Measurements from ENCODE around the gene ZNF579.

ZNF579 gene

DNA sequence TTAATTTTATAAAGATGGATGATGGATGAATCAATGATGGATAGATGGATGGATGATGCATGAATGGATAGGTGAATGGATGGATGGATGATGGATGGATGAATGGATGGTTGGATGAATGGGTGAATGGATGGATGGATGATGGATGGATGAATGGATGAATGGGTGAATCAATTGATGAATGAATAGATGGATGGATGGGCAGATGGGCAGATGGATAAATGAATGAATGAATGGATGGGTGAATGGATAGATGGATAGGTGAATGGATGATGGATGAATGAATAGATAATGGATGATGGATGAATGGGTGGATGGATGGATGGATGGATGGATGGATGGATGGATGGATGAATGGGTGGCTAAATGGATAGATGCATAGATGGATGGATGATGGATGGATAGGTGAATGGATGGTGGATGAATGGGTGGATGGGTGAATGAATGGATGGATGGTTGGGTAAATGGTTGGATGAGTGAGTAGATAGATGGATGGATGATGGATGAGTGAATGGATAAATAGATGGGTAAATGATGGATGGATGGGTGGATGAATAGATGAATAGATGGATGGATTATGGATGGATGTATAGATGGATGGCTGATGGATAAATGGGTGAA lies 12.8 kb downstream of the ZNF579 start:
- no peak for DNase-seq (ENCODE audit: low read depth)

GRCh38 chr19:55566823-55567222 lies 13.8 kb downstream of the ZNF579 start:
- DNase-seq (ENCODE audit: low read depth) = no peak

GRCh38 chr19:55563261-55563690 lies 17.4 kb downstream of the ZNF579 start:
- no peak for DNase-seq (ENCODE audit: low read depth)

DNA sequence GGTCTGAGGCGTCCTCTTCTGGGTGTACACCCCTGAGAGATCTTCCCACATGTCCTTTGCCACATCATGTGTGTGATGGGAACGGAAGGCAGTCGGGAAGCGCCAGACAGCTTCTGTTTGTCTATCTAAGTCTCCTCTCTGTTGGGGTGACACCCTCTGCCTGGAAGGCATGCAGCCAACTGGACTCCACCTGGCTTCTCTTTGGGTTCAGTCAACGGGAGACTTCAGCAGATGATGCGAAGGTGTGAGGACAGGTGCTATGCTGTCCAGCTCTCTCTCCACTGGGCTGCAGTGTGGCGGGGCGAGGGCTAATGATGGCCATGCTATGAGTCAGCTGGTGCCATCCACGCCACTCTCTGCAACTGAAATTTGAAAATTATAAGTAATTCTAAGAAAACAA lies 21.0 kb downstream of the ZNF579 start:
- no peak for DNase-seq (ENCODE audit: low read depth)

DNA sequence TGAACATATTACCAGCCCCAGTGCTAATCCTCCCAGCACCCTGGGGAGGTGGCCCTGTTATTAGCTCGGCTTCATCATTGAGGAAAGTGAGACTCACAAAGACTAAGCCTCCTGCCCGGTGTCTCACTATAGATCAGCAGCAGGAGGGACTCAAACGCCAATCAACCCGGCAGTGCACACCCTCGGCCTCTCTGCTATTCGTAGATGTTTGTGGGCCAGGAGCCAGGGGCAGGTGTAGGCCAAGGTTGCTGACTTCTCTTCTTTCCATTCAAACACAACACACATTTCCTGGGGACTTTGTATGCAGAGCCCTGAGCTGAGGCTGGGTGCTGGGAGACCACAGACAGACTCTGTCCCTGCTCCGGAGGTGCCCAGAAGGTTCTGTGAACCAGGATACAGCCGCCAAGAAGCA lies 25.9 kb downstream of the ZNF579 start:
- no peak for DNase-seq (ENCODE audit: low read depth)

- no peak for DNase-seq (ENCODE audit: low read depth)
Observed at GRCh38 chr19:55554302-55554701, 26.3 kb downstream of the ZNF579 start.

DNA sequence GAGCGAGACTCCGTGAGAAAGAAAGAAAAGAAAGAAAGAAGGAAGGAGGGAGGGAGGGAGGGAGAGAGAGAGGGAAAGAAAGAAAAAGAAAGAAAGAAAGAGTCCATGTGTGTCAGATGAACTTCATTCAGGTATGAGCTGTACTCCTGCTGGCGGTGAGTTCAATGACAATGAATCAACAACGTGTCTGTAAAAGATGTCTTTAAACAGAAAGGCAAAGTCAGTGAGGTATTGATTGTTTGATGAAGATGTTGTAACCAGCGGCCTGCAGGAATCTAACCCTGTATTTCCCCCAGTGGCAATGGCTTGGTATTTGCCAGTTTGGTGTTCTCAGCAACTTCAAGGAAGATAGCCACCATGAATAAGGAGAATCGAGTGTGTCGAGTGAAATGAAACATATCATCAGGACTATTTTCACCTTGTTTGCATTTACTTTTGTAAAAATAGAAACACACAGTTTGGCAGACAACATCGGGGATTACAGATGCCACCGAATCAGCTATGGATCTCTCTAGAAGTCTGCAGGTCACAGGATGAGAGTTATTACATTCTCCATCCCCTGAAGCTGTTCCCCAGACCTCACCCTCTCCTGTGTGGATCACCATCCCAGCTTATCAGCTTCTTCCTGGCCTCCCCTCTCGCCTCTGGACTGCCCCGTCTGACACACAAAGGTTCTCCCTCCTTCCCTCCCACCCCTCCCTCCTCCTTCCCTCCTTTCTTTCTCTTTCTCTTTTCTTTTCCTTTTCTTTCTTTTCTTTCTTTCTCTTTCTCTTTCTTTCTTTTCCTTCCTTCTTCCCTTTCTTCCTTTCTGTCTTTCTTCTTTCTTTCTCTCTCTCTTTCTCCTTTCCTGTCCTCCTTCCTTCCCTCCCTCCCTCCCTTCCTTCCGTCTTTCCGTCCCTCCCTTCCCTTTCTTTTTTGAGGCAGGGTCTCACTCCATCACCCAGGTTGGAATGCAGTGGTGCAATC lies 27.1 kb downstream of the ZNF579 start:
- no peak for DNase-seq (ENCODE audit: low read depth)

GRCh38 chr19:55552620-55553019 lies 28.0 kb downstream of the ZNF579 start:
- DNase-seq (ENCODE audit: low read depth) = no peak

GRCh38 chr19:55552206-55552605 lies 28.4 kb downstream of the ZNF579 start:
- DNase-seq (ENCODE audit: low read depth) = no peak

DNA sequence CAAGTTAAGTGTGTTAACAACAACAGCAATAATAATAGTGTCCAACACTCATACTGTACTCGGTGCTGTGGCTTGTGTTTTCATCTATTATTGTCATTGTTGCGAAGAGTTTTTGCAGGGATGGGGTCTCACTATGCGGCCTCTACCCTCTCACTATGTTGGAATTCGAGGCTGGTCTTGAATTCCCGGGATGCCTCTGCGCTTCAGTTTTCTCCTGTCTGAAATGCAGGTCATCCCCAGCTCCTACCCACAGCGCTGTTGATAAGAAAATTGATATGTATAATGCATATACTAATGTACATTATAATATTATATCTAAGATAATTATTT lies 30.4 kb downstream of the ZNF579 start:
- no peak for DNase-seq (ENCODE audit: low read depth)

GRCh38 chr19:55549500-55550320 lies 30.9 kb downstream of the ZNF579 start:
- no peak for DNase-seq (ENCODE audit: low read depth)

GRCh38 chr19:55546822-55547614 lies 33.6 kb downstream of the ZNF579 start:
- no peak for DNase-seq (ENCODE audit: low read depth)

GRCh38 chr19:55546011-55546410 lies 34.6 kb downstream of the ZNF579 start:
- DNase-seq (ENCODE audit: low read depth) = no peak

- no peak for DNase-seq (ENCODE audit: low read depth)
Observed at GRCh38 chr19:55545443-55545842, 35.2 kb downstream of the ZNF579 start, which contains the start of gene SBK3. SBK3 (minus strand) TSS chr19:55545543; CDS start chr19:55545543, 0 bp downstream.

- no peak for DNase-seq (ENCODE audit: low read depth)
Observed at GRCh38 chr19:55544776-55545439, 35.7 kb downstream of the ZNF579 start.

DNA sequence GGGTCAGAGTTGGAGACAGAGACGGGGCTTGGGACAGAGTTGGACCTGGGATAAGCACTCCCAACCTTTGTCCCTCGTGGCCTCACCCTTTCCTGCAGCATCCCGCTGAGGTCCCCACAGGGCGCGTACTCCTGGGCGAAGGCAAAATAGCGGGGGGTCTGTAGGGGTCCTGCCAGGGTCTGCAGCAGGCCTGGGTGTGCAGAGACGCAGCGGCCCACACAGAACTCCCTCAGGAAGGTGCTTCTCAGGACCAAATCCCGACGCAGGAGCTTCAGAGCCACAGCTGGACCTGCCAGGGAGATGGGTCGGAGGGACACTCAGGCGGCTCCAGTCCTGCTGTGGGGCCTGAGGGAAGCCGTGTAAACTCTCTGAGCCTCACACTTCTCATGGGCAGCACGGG lies 36.6 kb downstream of the ZNF579 start:
- DNase-seq (ENCODE audit: low read depth) = no peak

DNA sequence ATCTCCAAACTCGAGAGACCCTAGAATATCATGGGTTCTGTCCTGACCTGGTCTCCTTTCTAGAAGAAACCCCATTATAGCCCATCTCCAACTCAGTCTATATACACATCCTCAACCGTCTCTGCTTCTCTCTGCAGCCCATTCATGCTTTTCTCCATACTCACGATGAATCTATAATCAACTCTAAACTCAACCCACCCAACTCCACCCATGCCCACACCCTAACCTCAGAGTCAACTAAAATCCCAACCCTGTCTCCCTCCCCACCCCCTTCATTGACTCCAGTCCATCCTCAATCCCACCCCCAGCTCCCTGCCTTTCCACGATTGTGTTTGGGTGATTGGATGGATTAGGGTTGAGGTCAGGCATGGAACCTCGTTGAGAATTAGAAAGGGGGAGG lies 37.1 kb downstream of the ZNF579 start:
- no peak for DNase-seq (ENCODE audit: low read depth)

DNA sequence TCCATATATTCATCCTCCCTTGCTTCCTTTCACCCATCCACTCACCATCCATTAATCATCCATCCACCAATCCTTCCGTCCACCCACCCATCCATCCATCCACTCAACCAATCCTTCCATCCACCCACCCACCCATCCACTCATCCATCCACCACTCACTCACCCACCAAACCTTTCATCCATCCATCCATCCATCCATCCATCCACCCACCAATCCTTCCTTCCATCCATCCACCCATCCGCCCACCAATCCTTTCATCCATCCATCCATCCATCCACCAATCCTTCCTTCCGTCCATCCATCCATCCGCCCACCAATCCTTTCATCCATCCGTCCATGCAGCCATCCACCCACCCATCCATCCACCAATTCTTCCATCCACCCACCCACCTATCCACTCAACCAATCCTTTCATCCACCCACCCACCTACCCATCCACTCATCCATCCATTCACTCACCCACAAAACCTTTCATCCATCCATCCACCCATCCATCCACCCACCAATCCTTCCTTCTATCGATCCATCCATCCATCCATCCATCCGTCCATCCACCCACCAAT lies 38.3 kb downstream of the ZNF579 start:
- no peak for DNase-seq (ENCODE audit: low read depth)

GRCh38 chr19:55541091-55541490 lies 39.6 kb downstream of the ZNF579 start:
- no peak for DNase-seq (ENCODE audit: low read depth)

DNA sequence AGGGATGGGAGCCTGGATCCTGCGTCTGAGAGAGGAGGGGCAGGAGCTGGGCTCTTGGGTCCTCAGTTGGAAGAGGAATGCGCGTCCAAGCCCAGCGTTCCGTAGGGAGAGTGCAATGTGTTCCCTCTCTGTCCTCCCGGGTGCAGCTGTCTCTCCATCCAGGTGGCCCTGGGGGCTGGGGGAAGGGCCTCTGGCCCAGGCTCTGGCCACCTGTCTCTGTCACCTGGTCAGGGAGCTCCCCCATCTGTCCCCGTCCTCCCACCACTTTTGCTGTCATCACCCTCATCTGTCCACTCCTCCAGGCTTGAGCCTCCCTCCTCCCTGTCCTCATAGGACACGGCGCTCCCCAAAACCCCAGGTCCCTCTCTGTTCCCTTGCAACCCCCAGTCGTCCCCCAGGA lies 40.0 kb downstream of the ZNF579 start:
- DNase-seq (ENCODE audit: low read depth) = no peak

All from stimulated activated CD8-positive, alpha-beta memory T cell treated with anti-CD3 and anti-CD28 coated beads, Interleukin-4, amount 100 ng/mL, for 24 hours (primary cell).